Memory B cell (primary cell): Measurements from ENCODE around the gene CTIF.
A peak's percentile ranks its signal among the peaks of the same experiment; 100 is the strongest.

ENCODE experiments used
- ATAC-seq: fragments of 150-1000 bp; cut with Tn5 transposase; 2 replicates; pipeline ENCODE4 v1.10.0; 2021; ENCODE audit warnings: low read depth, mild to moderate bottlenecking, moderate library complexity
- DNase-seq, 2 donors: peaks; one replicate each; pipeline ENCODE4 v3.0.0; 2022; ENCODE audit warnings: low spot score in 2 of 2
- H3K27ac Mint-ChIP-seq: one replicate; pipeline ENCODE4 v1.8.0; 2022; ENCODE audit warnings: mild to moderate bottlenecking, moderate library complexity, mixed read lengths
- H3K27me3 Mint-ChIP-seq: one replicate; pipeline ENCODE4 v1.8.0; 2022; ENCODE audit warnings: mixed read lengths
- H3K36me3 Mint-ChIP-seq: one replicate; pipeline ENCODE4 v1.8.0; 2022; ENCODE audit warnings: mild to moderate bottlenecking, mixed read lengths
- H3K4me1 Mint-ChIP-seq: one replicate; pipeline ENCODE4 v1.8.0; 2022; ENCODE audit warnings: mixed read lengths
- H3K4me3 Mint-ChIP-seq: one replicate; pipeline ENCODE4 v1.8.0; 2022; ENCODE audit warnings: mild to moderate bottlenecking, moderate library complexity, mixed read lengths
- H3K9me3 Mint-ChIP-seq: one replicate; pipeline ENCODE4 v1.8.0; 2022; ENCODE audit warnings: mixed read lengths

The CTIF gene

GRCh38 chr18:48615566-48616401 is 77.0 kb downstream of the CTIF start:
- peaks cover 2% of the 10 kb centered on the region for H3K36me3 Mint-ChIP-seq
- ATAC-seq = no peak
- H3K27ac Mint-ChIP-seq = no peak overlapping the region

GRCh38 chr18:48616484-48617255 is 77.8 kb downstream of the CTIF start:
- no peak for DNase-seq
- no peak for ATAC-seq
- Mint-ChIP-seq H3K4me1 (peaks cover 4% of the 10 kb centered on the region), H3K36me3 (peaks cover 4% of the 10 kb centered on the region), H3K27me3 (no peaks in the 10 kb centered on the region), H3K9me3 (no peaks in the 10 kb centered on the region), H3K27ac (no peak overlapping the region), H3K4me3 (no peak overlapping the region)

More at GRCh38 chr18:48615566-48616401, 77.0 kb downstream of the CTIF start:
- H3K4me3 Mint-ChIP-seq = no peak overlapping the region
- peaks cover 4% of the 10 kb centered on the region for H3K4me1 Mint-ChIP-seq
- H3K9me3 Mint-ChIP-seq = no peaks in the 10 kb centered on the region
- DNase-seq = no peak
- no peaks in the 10 kb centered on the region for H3K27me3 Mint-ChIP-seq

- H3K4me3 Mint-ChIP-seq = no peak overlapping the region
- H3K27me3 Mint-ChIP-seq = no peaks in the 10 kb centered on the region
- H3K4me1 Mint-ChIP-seq = peaks cover 13% of the 10 kb centered on the region
- H3K9me3 Mint-ChIP-seq = no peaks in the 10 kb centered on the region
- no peak overlapping the region for H3K27ac Mint-ChIP-seq
- peaks cover 4% of the 10 kb centered on the region for H3K36me3 Mint-ChIP-seq
- DNase-seq (no peak), ATAC-seq (no peak)
Observed at GRCh38 chr18:48617844-48618497, 79.1 kb downstream of the CTIF start.

DNA sequence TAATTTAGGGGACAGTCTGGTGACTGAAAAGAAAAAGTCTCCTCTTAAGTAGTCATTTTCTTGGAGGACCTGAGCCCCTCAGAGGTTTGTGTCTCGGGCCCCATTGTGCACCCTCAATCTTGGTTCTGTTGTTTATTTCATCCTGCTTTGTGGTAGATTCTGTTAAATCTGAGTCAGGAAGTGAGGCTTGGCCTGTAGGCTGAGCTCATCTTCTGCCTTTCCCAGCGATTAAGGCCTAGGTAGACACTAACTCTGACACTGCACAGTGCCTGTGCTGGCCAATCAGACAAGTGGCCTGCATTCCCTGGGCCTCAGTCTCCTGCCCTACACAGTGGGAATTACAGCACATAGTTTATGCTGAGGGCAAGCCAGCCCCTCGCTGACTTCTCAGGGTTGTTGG is 80.2 kb downstream of the CTIF start:
- no peaks in the 10 kb centered on the region for H3K9me3 Mint-ChIP-seq
- H3K27me3 Mint-ChIP-seq = no peaks in the 10 kb centered on the region
- H3K36me3 Mint-ChIP-seq = peaks cover 4% of the 10 kb centered on the region
- peaks cover 17% of the 10 kb centered on the region for H3K4me1 Mint-ChIP-seq
- no peak overlapping the region for H3K27ac Mint-ChIP-seq
- DNase-seq = no peak
- no peak for ATAC-seq
- no peak overlapping the region for H3K4me3 Mint-ChIP-seq

DNA sequence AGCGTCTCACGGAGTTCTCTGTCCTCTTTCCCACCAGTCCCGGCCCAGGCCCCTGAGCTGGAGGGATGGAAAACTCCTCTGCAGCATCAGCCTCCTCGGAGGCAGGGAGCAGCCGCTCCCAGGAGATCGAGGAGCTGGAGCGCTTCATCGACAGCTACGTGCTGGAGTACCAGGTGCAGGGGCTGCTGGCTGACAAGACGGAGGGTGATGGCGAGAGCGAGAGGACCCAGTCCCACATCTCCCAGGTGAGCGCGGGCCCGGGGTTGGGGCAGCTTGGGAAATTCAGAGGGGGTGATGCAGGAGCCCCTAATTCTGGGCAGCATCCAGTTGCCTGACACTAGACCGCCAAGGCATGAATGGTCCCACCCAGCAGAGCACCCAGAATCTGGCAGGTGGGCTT is 80.7 kb downstream of the CTIF start:
- Mint-ChIP-seq H3K27ac (no peak overlapping the region), H3K4me1 (peaks cover 15% of the 10 kb centered on the region), H3K36me3 (peaks cover 4% of the 10 kb centered on the region), H3K27me3 (no peaks in the 10 kb centered on the region), H3K4me3 (no peak overlapping the region), H3K9me3 (no peaks in the 10 kb centered on the region)
- ATAC-seq (no peak), DNase-seq (no peak)

DNA sequence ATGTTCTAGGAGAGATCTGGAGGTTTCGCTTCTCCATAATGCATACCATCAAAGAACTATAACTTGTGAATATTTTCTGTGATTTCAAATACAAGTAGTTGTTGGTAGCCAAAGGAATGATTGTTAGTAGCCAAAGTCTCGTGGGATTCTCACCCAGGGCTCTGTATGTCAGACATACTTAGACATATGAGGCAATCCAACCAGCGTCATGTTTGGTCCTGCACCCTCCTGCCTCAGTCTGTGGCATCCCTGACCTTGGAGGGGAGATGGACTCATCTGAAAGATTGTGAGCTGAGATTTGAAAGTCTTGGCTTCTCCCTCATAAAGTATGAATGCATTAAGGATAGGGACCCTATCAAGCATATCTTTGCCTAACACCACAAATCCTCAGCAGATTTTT is 81.2 kb downstream of the CTIF start:
- ATAC-seq = no peak

GRCh38 chr18:48621240-48621639 is 82.4 kb downstream of the CTIF start:
- Mint-ChIP-seq H3K9me3 (no peaks in the 10 kb centered on the region), H3K4me1 (peaks cover 13% of the 10 kb centered on the region), H3K27me3 (no peaks in the 10 kb centered on the region), H3K27ac (no peak overlapping the region), H3K36me3 (peaks cover 6% of the 10 kb centered on the region), H3K4me3 (no peak overlapping the region)
- DNase-seq = no peak
- no peak for ATAC-seq

More for the DNA sequence above, 81.2 kb downstream of the CTIF start:
- Mint-ChIP-seq H3K27ac (no peak overlapping the region), H3K36me3 (peaks cover 4% of the 10 kb centered on the region), H3K4me3 (no peak overlapping the region), H3K9me3 (no peaks in the 10 kb centered on the region), H3K27me3 (no peaks in the 10 kb centered on the region), H3K4me1 (peaks cover 13% of the 10 kb centered on the region)
- no peak for DNase-seq

GRCh38 chr18:48621815-48622555 is 83.2 kb downstream of the CTIF start:
- H3K27me3 Mint-ChIP-seq = no peaks in the 10 kb centered on the region
- no peak for DNase-seq
- peak overlapping the region; percentile 3 for H3K27ac Mint-ChIP-seq
- peaks cover 13% of the 10 kb centered on the region for H3K4me1 Mint-ChIP-seq
- H3K36me3 Mint-ChIP-seq = peaks cover 6% of the 10 kb centered on the region
- H3K9me3 Mint-ChIP-seq = no peaks in the 10 kb centered on the region
- H3K4me3 Mint-ChIP-seq = no peak overlapping the region
- no peak for ATAC-seq

- Mint-ChIP-seq H3K36me3 (peaks cover 8% of the 10 kb centered on the region), H3K4me3 (no peak overlapping the region), H3K27ac (no peak overlapping the region), H3K4me1 (peaks cover 13% of the 10 kb centered on the region), H3K27me3 (peaks cover 2% of the 10 kb centered on the region), H3K9me3 (no peaks in the 10 kb centered on the region)
- DNase-seq (no peak), ATAC-seq (peak; percentile 74)
Observed at GRCh38 chr18:48622911-48623431, 84.1 kb downstream of the CTIF start.

DNA sequence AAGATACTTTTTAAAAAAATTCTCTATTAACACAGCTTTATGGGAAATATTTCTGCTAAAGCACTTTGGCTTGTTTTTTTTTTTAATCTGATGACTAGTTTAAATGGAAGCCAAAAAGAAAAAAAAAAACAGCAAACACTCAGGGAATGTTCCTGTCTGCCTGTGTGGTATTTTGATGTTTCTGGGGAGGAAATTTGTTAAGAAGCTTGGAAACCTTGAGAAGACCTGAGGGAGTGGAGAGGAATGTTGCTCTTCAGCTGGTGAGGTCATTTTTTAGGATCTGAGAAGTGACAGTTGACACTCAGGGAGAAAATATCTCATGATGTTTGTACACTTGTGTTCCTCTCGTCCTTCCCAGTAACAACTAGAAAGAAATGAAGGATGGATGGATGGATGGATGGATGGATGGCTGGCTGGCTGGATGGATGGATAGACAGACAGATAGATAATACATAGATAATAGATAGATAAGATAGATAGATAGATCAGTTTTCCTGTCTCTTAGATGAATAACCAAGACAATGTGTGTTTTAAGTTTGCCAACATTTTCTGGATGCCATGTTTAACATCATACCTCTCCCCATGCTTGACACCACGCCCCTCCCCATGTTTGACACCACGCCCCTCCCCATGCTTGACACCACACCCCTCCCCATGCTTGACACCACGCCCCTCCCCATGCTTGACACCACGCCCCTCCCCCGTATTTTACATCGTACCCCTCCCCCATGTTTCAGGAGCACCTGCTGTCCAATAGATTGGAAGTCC is 84.8 kb downstream of the CTIF start:
- Mint-ChIP-seq H3K36me3 (peaks cover 10% of the 10 kb centered on the region), H3K9me3 (no peaks in the 10 kb centered on the region), H3K4me1 (peaks cover 13% of the 10 kb centered on the region), H3K27me3 (peaks cover 4% of the 10 kb centered on the region), H3K27ac (no peak overlapping the region), H3K4me3 (no peak overlapping the region)
- ATAC-seq (no peak), DNase-seq (no peak)

GRCh38 chr18:48624856-48625255 is 86.0 kb downstream of the CTIF start:
- Mint-ChIP-seq H3K9me3 (no peaks in the 10 kb centered on the region), H3K27me3 (peaks cover 4% of the 10 kb centered on the region), H3K27ac (no peak overlapping the region)

DNA sequence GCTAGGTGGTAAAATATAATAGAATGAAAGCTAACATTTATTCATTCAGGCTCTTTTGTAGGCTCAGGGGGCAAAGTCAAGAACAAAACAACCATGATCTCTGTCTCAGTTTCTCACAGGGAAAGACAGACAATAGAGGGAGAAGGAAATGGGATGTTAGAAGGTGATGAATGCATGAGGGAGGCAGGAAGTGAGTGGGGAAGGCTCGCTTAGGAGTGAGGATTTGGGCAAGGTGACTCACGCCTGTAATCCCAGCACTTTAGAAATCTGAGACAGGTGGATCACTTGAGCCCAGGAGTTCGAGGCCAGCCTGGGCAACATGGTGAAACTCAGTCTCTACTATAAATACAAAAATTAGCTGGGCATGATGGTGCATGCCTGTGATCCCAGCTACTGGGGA is 88.4 kb downstream of the CTIF start:
- peaks cover 4% of the 10 kb centered on the region for H3K27me3 Mint-ChIP-seq

More at GRCh38 chr18:48624856-48625255, 86.0 kb downstream of the CTIF start:
- DNase-seq = no peak
- Mint-ChIP-seq H3K36me3 (peaks cover 10% of the 10 kb centered on the region), H3K4me1 (peaks cover 13% of the 10 kb centered on the region), H3K4me3 (no peak overlapping the region)
- ATAC-seq = no peak

More for the DNA sequence above, 88.4 kb downstream of the CTIF start:
- no peak overlapping the region for H3K27ac Mint-ChIP-seq
- no peak overlapping the region for H3K4me3 Mint-ChIP-seq
- H3K36me3 Mint-ChIP-seq = peaks cover 12% of the 10 kb centered on the region
- ATAC-seq = no peak
- H3K9me3 Mint-ChIP-seq = no peaks in the 10 kb centered on the region
- DNase-seq = no peak
- peaks cover 8% of the 10 kb centered on the region for H3K4me1 Mint-ChIP-seq
